SK-N-SH (cell line): Measurements from ENCODE around the gene PRDM11.

ENCODE experiments used
- EP300 ChIP-seq, 2 experiments: IDR thresholded peaks; 2 replicates each; pipeline versions ENCODE4 v1.4.0 to v1.6.1; 2012; ENCODE audit warnings: borderline replicate concordance in 1 of 2, low read depth in 1 of 2, low read length in 1 of 2
- GATA2 ChIP-seq: sonication (generic); formaldehyde crosslinking; IDR thresholded peaks from 2 replicates; pipeline ENCODE4 v1.5.0; 2020; ENCODE audit warnings: mild to moderate bottlenecking, missing genetic modification reagents
- JUND ChIP-seq: IDR thresholded peaks from 2 replicates; pipeline ENCODE4 v1.4.0; 2012
- MEF2A ChIP-seq: IDR thresholded peaks from 2 replicates; pipeline ENCODE4 v1.4.0; 2012; ENCODE audit warnings: low read depth, borderline replicate concordance
- MXI1 ChIP-seq: IDR thresholded peaks from 2 replicates; pipeline ENCODE4 v1.6.1; 2012; ENCODE audit warnings: mild to moderate bottlenecking, low read depth, low read length, improper control_type of control experiment
- POLR2AphosphoS5 ChIP-seq: IDR thresholded peaks from 2 replicates; pipeline ENCODE4 v1.6.1; 2012; ENCODE audit warnings: low read depth, low read length
- TF ChIP-seq, protein P1 (sequence below): fragments of 200-600 bp; sonication (generic); IDR thresholded peaks from 2 replicates; pipeline ENCODE4 v1.6.1; 2017; ENCODE audit warnings: antibody characterized with exemption, mild to moderate bottlenecking, moderate library complexity

GRCh38 chr11:45167283-45167682 lies 20.8 kb downstream of the PRDM11 start:
- TF ChIP-seq POLR2AphosphoS5 (no peak), MXI1 (no peak), EP300 (IDR thresholded peaks at IDR 0.05; ENCODE audit: borderline replicate concordance in 1 of 2, low read depth in 1 of 2, low read length in 1 of 2) (no peak), JUND (no peak), GATA2 (CRISPR knock-in tag) (no peak), MEF2A (no peak)
- TF ChIP-seq, protein P1, sequence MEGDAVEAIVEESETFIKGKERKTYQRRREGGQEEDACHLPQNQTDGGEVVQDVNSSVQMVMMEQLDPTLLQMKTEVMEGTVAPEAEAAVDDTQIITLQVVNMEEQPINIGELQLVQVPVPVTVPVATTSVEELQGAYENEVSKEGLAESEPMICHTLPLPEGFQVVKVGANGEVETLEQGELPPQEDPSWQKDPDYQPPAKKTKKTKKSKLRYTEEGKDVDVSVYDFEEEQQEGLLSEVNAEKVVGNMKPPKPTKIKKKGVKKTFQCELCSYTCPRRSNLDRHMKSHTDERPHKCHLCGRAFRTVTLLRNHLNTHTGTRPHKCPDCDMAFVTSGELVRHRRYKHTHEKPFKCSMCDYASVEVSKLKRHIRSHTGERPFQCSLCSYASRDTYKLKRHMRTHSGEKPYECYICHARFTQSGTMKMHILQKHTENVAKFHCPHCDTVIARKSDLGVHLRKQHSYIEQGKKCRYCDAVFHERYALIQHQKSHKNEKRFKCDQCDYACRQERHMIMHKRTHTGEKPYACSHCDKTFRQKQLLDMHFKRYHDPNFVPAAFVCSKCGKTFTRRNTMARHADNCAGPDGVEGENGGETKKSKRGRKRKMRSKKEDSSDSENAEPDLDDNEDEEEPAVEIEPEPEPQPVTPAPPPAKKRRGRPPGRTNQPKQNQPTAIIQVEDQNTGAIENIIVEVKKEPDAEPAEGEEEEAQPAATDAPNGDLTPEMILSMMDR = no peak
